HFFc6 (cell line): ENCODE data around the gene SCNN1G. TPM values are rescaled to one million over a fixed set of nuclear protein-coding genes. Genes with fewer than 3 reads are reported as not detected.
"Not testable (repeated sequence)": the region's sequence is repeated elsewhere in the genome, so short reads cannot be mapped to it uniquely, and the experiment has no call there.

Experiments
- DNase-seq: peaks from one replicate; pipeline ENCODE4 v3.0.0-alpha.2; 2018
- H3K27ac Mint-ChIP-seq: 2 replicates; pipeline ENCODE4 v1.8.0; 2020; ENCODE audit warnings: mild to moderate bottlenecking, mixed read lengths
- H3K27me3 Mint-ChIP-seq: 2 replicates; pipeline ENCODE4 v1.8.0; 2021; ENCODE audit warnings: mild to moderate bottlenecking, moderate library complexity, mixed read lengths; ENCODE audit not compliant: insufficient read depth
- H3K36me3 Mint-ChIP-seq: 2 replicates; pipeline ENCODE4 v1.8.0; 2021; ENCODE audit warnings: low read depth, mixed read lengths
- H3K4me1 Mint-ChIP-seq: 2 replicates; pipeline ENCODE4 v1.8.0; 2020; ENCODE audit warnings: low read depth, mixed read lengths
- H3K4me3 Mint-ChIP-seq: 2 replicates; pipeline ENCODE4 v1.8.0; 2020; ENCODE audit warnings: mild to moderate bottlenecking, moderate library complexity, mixed read lengths
- H3K9me3 Mint-ChIP-seq: 2 replicates; pipeline ENCODE4 v1.8.0; 2020; ENCODE audit warnings: mild to moderate bottlenecking, mixed read lengths
- total RNA-seq, 6 experiments: library from RNA; stranded (reverse); fragmentation: NEBNext Ultra II Directional; extraction: Animal tissue kit (Norgen Biotek cat#: 25700); gene quantifications; 2 replicates in 1 of 6; 3 replicates in 5 of 6; pipeline ENCODE4 v1.2.3, GENCODE V29; 2021
- TF ChIP-seq, protein P1 (sequence below): fragments of 200-600 bp; sonication (generic); IDR thresholded peaks from 2 replicates; pipeline ENCODE4 v1.5.0; 2021; ENCODE audit warnings: antibody characterized with exemption, mild to moderate bottlenecking

Gene SCNN1G
- total RNA-seq, 6 experiments from 2014 or later, result not detected

DNA sequence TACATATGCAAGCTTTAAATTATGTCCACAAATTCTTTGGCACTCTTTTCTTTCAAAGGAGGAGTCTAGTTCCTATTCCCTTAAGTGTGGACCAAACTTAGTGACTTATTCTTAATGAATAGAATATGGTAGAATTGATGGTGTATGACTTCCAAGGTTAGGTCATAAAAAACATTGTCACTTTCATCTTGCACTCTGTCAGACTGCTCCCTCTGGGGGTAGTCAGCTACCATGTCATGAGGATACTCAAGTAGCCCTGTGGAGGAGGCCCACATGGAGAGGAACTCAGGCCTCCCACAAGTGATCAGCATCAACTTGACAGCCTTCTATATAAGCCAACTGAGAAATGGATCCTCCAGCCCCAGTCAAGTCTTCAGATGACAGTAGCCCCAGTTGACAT lies 61.6 kb downstream of the SCNN1G start:
- TF ChIP-seq, protein P1, sequence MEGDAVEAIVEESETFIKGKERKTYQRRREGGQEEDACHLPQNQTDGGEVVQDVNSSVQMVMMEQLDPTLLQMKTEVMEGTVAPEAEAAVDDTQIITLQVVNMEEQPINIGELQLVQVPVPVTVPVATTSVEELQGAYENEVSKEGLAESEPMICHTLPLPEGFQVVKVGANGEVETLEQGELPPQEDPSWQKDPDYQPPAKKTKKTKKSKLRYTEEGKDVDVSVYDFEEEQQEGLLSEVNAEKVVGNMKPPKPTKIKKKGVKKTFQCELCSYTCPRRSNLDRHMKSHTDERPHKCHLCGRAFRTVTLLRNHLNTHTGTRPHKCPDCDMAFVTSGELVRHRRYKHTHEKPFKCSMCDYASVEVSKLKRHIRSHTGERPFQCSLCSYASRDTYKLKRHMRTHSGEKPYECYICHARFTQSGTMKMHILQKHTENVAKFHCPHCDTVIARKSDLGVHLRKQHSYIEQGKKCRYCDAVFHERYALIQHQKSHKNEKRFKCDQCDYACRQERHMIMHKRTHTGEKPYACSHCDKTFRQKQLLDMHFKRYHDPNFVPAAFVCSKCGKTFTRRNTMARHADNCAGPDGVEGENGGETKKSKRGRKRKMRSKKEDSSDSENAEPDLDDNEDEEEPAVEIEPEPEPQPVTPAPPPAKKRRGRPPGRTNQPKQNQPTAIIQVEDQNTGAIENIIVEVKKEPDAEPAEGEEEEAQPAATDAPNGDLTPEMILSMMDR, result no peak
- no peaks in the 10 kb centered on the region for H3K36me3 Mint-ChIP-seq
- H3K4me3 Mint-ChIP-seq, result no peak overlapping the region
- DNase-seq, result no peak
- peaks cover 14% of the 10 kb centered on the region for H3K27me3 Mint-ChIP-seq
- H3K4me1 Mint-ChIP-seq, result no peaks in the 10 kb centered on the region
- H3K27ac Mint-ChIP-seq, result no peak overlapping the region
- no peaks in the 10 kb centered on the region; the same call in 1 of the 2 replicates for H3K9me3 Mint-ChIP-seq

DNA sequence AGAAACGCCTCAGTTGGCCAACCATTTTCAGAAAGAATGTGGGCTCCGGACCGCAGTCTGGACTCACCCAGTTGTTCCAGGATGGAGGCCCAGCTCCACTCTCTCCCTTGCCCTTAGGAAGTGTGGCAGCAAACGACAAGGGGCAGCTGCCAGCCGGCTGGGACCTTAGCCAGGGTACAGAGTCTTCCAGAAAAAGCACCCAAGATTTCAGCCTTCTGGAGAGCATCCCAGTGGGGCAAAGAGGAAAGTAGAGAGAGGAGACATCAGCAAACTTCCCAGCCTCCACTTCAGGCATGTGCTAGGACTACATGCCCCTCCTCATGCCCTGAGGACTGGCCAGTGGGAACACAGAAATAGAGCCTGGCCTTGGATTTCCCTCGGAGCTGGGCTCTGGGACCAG lies 62.7 kb downstream of the SCNN1G start:
- Mint-ChIP-seq H3K9me3 (no peaks in the 10 kb centered on the region; the same call in 1 of the 2 replicates), H3K27ac (no peak overlapping the region), H3K4me3 (no peak overlapping the region), H3K4me1 (no peaks in the 10 kb centered on the region), H3K36me3 (no peaks in the 10 kb centered on the region), H3K27me3 (peaks cover 9% of the 10 kb centered on the region)
- no peak for DNase-seq
- TF ChIP-seq, protein P1, result no peak

DNA sequence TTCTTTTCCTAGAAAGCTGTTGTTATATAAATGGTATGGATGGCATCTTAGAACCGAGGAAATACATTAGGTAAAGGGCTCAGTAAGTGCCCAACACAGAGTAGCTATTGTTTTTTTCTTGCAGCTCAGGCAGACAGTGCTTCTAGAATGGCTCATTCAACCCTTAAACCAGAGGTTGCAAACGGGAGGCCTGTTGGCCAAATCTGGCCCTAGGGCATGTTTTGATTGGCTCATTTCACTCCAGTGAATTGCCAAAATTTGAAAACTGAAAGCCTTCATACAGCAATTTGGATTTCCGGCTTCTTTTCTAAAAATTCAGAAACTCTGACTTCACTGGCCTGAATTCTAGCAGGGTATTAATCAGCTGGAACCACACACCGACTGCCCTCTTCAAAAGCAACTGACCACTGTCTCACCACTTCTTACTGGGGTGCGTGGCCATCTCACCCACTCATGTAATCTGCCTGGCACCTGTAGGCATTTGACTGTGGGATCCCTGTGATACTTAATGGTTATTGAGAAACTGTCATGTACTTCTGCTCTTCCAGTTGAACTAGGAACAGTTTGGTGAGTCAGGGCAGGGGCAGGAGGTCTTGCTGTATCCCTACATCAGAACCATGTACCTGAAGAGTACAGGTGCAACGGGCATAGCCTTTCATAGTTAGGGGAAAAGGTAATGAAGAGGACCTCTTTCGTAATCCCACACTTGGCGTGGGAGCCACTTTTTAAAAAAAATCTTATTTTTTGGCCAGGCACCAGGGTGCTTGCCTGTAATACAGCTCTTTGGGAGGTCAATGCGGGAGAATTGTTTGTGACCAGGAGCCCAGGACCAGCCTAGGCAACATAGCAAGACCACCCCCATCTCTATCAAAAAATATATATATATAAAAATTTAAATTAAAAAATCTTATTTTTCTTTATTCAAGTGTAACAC lies 66.0 kb downstream of the SCNN1G start:
- DNase-seq, result no peak
- peaks cover 12% of the 10 kb centered on the region for H3K27me3 Mint-ChIP-seq
- H3K4me3 Mint-ChIP-seq, result no peak overlapping the region
- TF ChIP-seq, protein P1, result no peak
- H3K36me3 Mint-ChIP-seq, result no peaks in the 10 kb centered on the region
- H3K9me3 Mint-ChIP-seq, result no peaks in the 10 kb centered on the region; the same call in 1 of the 2 replicates
- H3K4me1 Mint-ChIP-seq, result no peaks in the 10 kb centered on the region
- H3K27ac Mint-ChIP-seq, result no peak overlapping the region

DNA sequence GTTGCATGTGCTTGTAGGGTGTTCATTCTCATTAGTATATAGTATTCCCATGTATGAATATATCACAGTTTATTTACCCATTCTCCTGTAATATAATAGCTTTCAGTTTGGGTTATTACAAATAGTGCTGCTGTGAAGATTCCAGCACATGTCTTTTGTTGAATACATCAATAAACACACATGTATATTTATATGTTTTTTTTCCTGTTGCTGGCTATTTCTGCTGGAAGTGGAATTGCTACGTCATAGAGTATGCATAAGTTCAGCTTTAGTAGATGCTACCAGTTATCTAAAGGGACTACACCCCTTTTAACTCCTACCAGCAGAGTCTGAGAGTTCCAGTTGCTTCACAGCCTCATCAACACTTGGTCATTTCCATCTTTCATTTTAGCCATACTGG lies 67.3 kb downstream of the SCNN1G start:
- Mint-ChIP-seq H3K27ac (no peak overlapping the region), H3K4me1 (peaks cover 7% of the 10 kb centered on the region), H3K36me3 (no peaks in the 10 kb centered on the region), H3K9me3 (no peaks in the 10 kb centered on the region), H3K4me3 (no peak overlapping the region), H3K27me3 (peaks cover 9% of the 10 kb centered on the region)
- DNase-seq, result no peak
- TF ChIP-seq, protein P1, result no peak

DNA sequence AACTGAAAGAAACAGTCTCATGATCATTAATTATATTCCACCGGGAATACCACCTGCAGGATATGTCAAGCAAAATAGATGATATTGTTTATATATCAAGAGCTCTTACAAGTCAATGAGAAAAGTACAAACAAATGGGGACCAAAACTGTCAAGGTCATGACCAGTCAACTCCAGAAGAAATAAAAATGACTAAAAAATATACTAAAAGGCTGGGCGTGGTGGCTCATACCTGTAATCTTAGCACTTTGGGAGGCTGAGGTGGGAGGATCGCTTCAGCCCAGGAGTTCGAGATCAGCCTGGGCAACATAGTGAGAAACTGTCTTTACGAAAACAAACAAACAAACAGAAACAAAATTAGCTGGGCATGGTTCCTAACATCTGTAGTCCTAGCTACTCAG lies 69.8 kb downstream of the SCNN1G start:
- peaks cover 10% of the 10 kb centered on the region for H3K27me3 Mint-ChIP-seq
- H3K4me1 Mint-ChIP-seq, result peaks cover 10% of the 10 kb centered on the region
- no peaks in the 10 kb centered on the region for H3K36me3 Mint-ChIP-seq
- H3K4me3 Mint-ChIP-seq, result no peak overlapping the region
- H3K27ac Mint-ChIP-seq, result no peak overlapping the region
- H3K9me3 Mint-ChIP-seq, result no peaks in the 10 kb centered on the region
- TF ChIP-seq, protein P1, result no peak
- no peak for DNase-seq

DNA sequence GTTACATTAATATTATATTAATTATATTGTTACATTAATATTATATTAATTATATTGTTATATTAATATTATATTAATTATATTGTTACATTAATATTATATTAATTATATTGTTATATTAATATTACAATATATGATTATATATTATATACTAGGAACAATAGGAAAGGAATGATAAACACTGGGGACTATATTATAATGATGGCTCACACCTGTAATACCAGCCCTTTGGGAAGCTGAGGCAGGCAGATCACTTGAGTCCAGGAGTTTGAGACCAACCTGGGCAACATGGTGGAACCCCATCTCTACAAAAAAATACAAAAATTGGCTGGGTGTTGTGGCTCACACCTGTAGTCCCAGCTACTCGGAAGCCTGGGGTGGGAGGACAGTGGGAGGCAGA lies 71.1 kb downstream of the SCNN1G start:
- H3K36me3 Mint-ChIP-seq, H3K4me1 Mint-ChIP-seq, H3K27ac Mint-ChIP-seq, H3K9me3 Mint-ChIP-seq, DNase-seq, H3K4me3 Mint-ChIP-seq: not testable (repeated sequence)
- H3K27me3 Mint-ChIP-seq, result peaks cover 11% of the 10 kb centered on the region
